ENCODE data around the gene NUPR2.

The NUPR2 gene

GRCh38 chr7:56074371-56074791 lies 41.8 kb downstream of the NUPR2 start:
- TF ChIP-seq TAF1 (IDR thresholded peaks at IDR 0.05; ENCODE audit: low read depth): no peak
- no peak for TF ChIP-seq TCF12 (IDR thresholded peaks at IDR 0.05; ENCODE audit: low read depth)
- peak; percentile 90 for TF ChIP-seq RAD21 (IDR thresholded peaks at IDR 0.05; ENCODE audit: low read depth)
- peak; percentile 23; the same call in 1 of the 2 replicates for TF ChIP-seq NFIC (IDR thresholded peaks at IDR 0.05)
- no peak for TF ChIP-seq ZBTB7A (IDR thresholded peaks at IDR 0.05; ENCODE audit: low read depth)

Measured in Ishikawa (cell line).